CD4-positive, alpha-beta T cell treated with Interleukin-10 for 1 hour (primary cell): ENCODE data around the gene GSTM4.

ENCODE experiments used
- DNase-seq: peaks from one replicate; pipeline ENCODE4 v3.0.0-alpha.2; 2020

The GSTM4 gene

GRCh38 chr1:109655615-109656519 lies at the start of gene GSTM4:
Gene GSTM4, plus strand, starts transcription at chr1:109656099. Its CDS starts 291 bp downstream, at chr1:109656390.
- DNase-seq, result peak; percentile 60

GRCh38 chr1:109609881-109610280 lies 46.0 kb upstream of the GSTM4 start:
- DNase-seq, result no peak

- no peak for DNase-seq
Observed at GRCh38 chr1:109610609-109611307, 45.1 kb upstream of the GSTM4 start.

- no peak for DNase-seq
Observed at GRCh38 chr1:109611308-109611990, 44.5 kb upstream of the GSTM4 start.

GRCh38 chr1:109613361-109614147 lies 42.3 kb upstream of the GSTM4 start:
- DNase-seq, result no peak

GRCh38 chr1:109615879-109616278 lies 40.0 kb upstream of the GSTM4 start:
- peak; percentile 58 for DNase-seq

- DNase-seq, result no peak
Observed at GRCh38 chr1:109616391-109616790, 39.5 kb upstream of the GSTM4 start.

GRCh38 chr1:109617291-109617801 lies 38.6 kb upstream of the GSTM4 start:
- DNase-seq, result peak; percentile 28

GRCh38 chr1:109618661-109619575 lies 37.0 kb upstream of the GSTM4 start:
- no peak for DNase-seq

- peak; percentile 86 for DNase-seq
Observed at GRCh38 chr1:109619576-109620400, 36.1 kb upstream of the GSTM4 start, which contains the start of the genes AMPD2 and GNAT2. Gene AMPD2, plus strand, starts transcription at chr1:109619837. Its CDS starts 1,339 bp downstream, at chr1:109621176. Gene GNAT2, minus strand, starts transcription at chr1:109619616. Its CDS starts 6,746 bp downstream, at chr1:109612870.

GRCh38 chr1:109620401-109620791 lies 35.5 kb upstream of the GSTM4 start:
- DNase-seq, result no peak

- DNase-seq, result peak; percentile 97
Observed at GRCh38 chr1:109620841-109621286, 35.0 kb upstream of the GSTM4 start.

- no peak for DNase-seq
Observed at GRCh38 chr1:109621379-109622136, 34.3 kb upstream of the GSTM4 start.

- DNase-seq, result no peak
Observed at GRCh38 chr1:109622137-109622892, 33.6 kb upstream of the GSTM4 start.

GRCh38 chr1:109622895-109623294 lies 33.0 kb upstream of the GSTM4 start:
- DNase-seq, result no peak

- DNase-seq, result no peak
Observed at GRCh38 chr1:109623601-109624161, 32.2 kb upstream of the GSTM4 start.

GRCh38 chr1:109624201-109625010 lies 31.5 kb upstream of the GSTM4 start:
- DNase-seq, result no peak
